ENCODE measurements around the gene RUSF1.
"Not testable (repeated sequence)": the region's sequence is repeated elsewhere in the genome, so short reads cannot be mapped to it uniquely, and the experiment has no call there.

Gene RUSF1

GRCh38 chr16:31451681-31452351 is 56.4 kb downstream of the RUSF1 start:
- no peak for TF ChIP-seq ZNF274 (IDR thresholded peaks at IDR 0.05; ENCODE audit: low read depth, low read length)
- H3K4me3 ChIP-seq (ENCODE audit: low read length), result no peak overlapping the region

GRCh38 chr16:31451201-31451600 is 57.0 kb downstream of the RUSF1 start:
- H3K4me3 ChIP-seq (ENCODE audit: low read length), result no peak overlapping the region

GRCh38 chr16:31445931-31446330 is 62.3 kb downstream of the RUSF1 start:
- not testable (repeated sequence) for H3K4me3 ChIP-seq (ENCODE audit: low read length)

More at GRCh38 chr16:31451201-31451600, 57.0 kb downstream of the RUSF1 start:
- no peak for TF ChIP-seq ZNF274 (IDR thresholded peaks at IDR 0.05; ENCODE audit: low read depth, low read length)

- peak overlapping the region; percentile 58; the same call in 1 of the 2 replicates for H3K4me3 ChIP-seq (ENCODE audit: low read length)
- no peak for TF ChIP-seq ZNF274 (IDR thresholded peaks at IDR 0.05; ENCODE audit: low read depth, low read length)
Measured at GRCh38 chr16:31441956-31442355, 66.2 kb downstream of the RUSF1 start.

- H3K4me3 ChIP-seq (ENCODE audit: low read length), result no peak overlapping the region
- TF ChIP-seq ZNF274 (IDR thresholded peaks at IDR 0.05; ENCODE audit: low read depth, low read length), result no peak
Measured at GRCh38 chr16:31440516-31441184, 67.5 kb downstream of the RUSF1 start.

GRCh38 chr16:31439519-31439918 is 68.7 kb downstream of the RUSF1 start:
- no peak for TF ChIP-seq ZNF274 (IDR thresholded peaks at IDR 0.05; ENCODE audit: low read depth, low read length)
- no peak overlapping the region for H3K4me3 ChIP-seq (ENCODE audit: low read length)

Measured in GM08714 (cell line).